RWPE2 (cell line): ENCODE measurements around the gene MAP3K13.
"Not testable (repeated sequence)": the region's sequence is repeated elsewhere in the genome, so short reads cannot be mapped to it uniquely, and the experiment has no call there.

ENCODE experiments used
- ATAC-seq: fragments of 200-7000 bp; cut with Tn5 transposase; 3 replicates; pipeline ENCODE4 v1.9.1; 2021; ENCODE audit warnings: low read depth
- DNase-seq: peaks from one replicate; pipeline ENCODE4 v3.0.0-alpha.2; 2020; ENCODE audit warnings: low spot score
- H3K27ac ChIP-seq: fragments of 450-650 bp; 2 replicates; pipeline ENCODE4 v1.5.1; 2017; ENCODE audit warnings: mild to moderate bottlenecking; ENCODE audit not compliant: poor library complexity, severe bottlenecking
- H3K27me3 ChIP-seq: fragments of 250-450 bp; sonication (Bioruptor Pico); 2 replicates; pipeline ENCODE4 v1.5.1; 2021; ENCODE audit warnings: mild to moderate bottlenecking, moderate library complexity; ENCODE audit not compliant: insufficient read depth, poor library complexity, severe bottlenecking
- H3K36me3 ChIP-seq: fragments of 250-450 bp; sonication (Bioruptor Pico); 2 replicates; pipeline ENCODE4 v1.5.1; 2020; ENCODE audit warnings: low read depth, mild to moderate bottlenecking, moderate library complexity
- H3K4me1 ChIP-seq: fragments of 250-450 bp; sonication (Bioruptor Pico); 2 replicates; pipeline ENCODE4 v1.5.1; 2021; ENCODE audit warnings: mild to moderate bottlenecking, moderate library complexity; ENCODE audit not compliant: insufficient read depth, poor library complexity, severe bottlenecking
- H3K4me3 ChIP-seq: fragments of 250-450 bp; sonication (Bioruptor Pico); 2 replicates; pipeline ENCODE4 v1.5.1; 2021; ENCODE audit warnings: mild to moderate bottlenecking, moderate library complexity; ENCODE audit not compliant: severe bottlenecking
- H3K9me3 ChIP-seq: fragments of 250-450 bp; sonication (Bioruptor Pico); 2 replicates; pipeline ENCODE4 v1.5.1; 2021; ENCODE audit warnings: mild to moderate bottlenecking, moderate library complexity; ENCODE audit not compliant: severe bottlenecking
- CTCF ChIP-seq: fragments of 450-650 bp; IDR thresholded peaks from one replicate; pipeline ENCODE4 v1.5.1; 2017; ENCODE audit warnings: mild to moderate bottlenecking, moderate library complexity; ENCODE audit not compliant: poor library complexity, severe bottlenecking

The MAP3K13 gene

GRCh38 chr3:185409957-185410356 is 47.0 kb downstream of the MAP3K13 start:
- Histone ChIP-seq H3K27me3 (no peaks in the 10 kb centered on the region), H3K36me3 (no peaks in the 10 kb centered on the region), H3K9me3 (no peaks in the 10 kb centered on the region), H3K4me3 (no peak overlapping the region), H3K27ac (no peak overlapping the region), H3K4me1 (peaks cover 9% of the 10 kb centered on the region)
- no peak for DNase-seq
- no peak for ATAC-seq
- TF ChIP-seq CTCF: no peak

GRCh38 chr3:185411133-185411532 is 48.2 kb downstream of the MAP3K13 start:
- peak; percentile 60; the same call in 2 of the 3 replicates for ATAC-seq
- no peak for TF ChIP-seq CTCF
- no peaks in the 10 kb centered on the region for H3K9me3 ChIP-seq
- H3K27ac ChIP-seq: peak overlapping the region; percentile 3
- H3K4me1 ChIP-seq: peaks cover 9% of the 10 kb centered on the region
- H3K27me3 ChIP-seq: no peaks in the 10 kb centered on the region
- DNase-seq: no peak
- no peaks in the 10 kb centered on the region for H3K36me3 ChIP-seq
- no peak overlapping the region for H3K4me3 ChIP-seq

GRCh38 chr3:185416513-185416912 is 53.6 kb downstream of the MAP3K13 start:
- DNase-seq: no peak

GRCh38 chr3:185418561-185418977 is 55.6 kb downstream of the MAP3K13 start:
- not testable (repeated sequence) for ATAC-seq, H3K27ac ChIP-seq, H3K27me3 ChIP-seq, H3K36me3 ChIP-seq, DNase-seq, H3K9me3 ChIP-seq, H3K4me1 ChIP-seq, H3K4me3 ChIP-seq

More at GRCh38 chr3:185416513-185416912, 53.6 kb downstream of the MAP3K13 start:
- no peak for ATAC-seq
- TF ChIP-seq CTCF: no peak
- Histone ChIP-seq H3K4me3 (no peak overlapping the region), H3K27ac (no peak overlapping the region), H3K4me1 (no peaks in the 10 kb centered on the region), H3K9me3 (no peaks in the 10 kb centered on the region), H3K27me3 (no peaks in the 10 kb centered on the region), H3K36me3 (no peaks in the 10 kb centered on the region)

- H3K9me3 ChIP-seq: no peaks in the 10 kb centered on the region
- H3K27me3 ChIP-seq: no peaks in the 10 kb centered on the region
- H3K4me3 ChIP-seq: no peak overlapping the region
- H3K27ac ChIP-seq: no peak overlapping the region
- DNase-seq: no peak
- TF ChIP-seq CTCF: no peak
- H3K36me3 ChIP-seq: no peaks in the 10 kb centered on the region
- H3K4me1 ChIP-seq: peaks cover 5% of the 10 kb centered on the region
- peak; percentile 23; the same call in 2 of the 3 replicates for ATAC-seq
These were observed 57.8 kb downstream of the MAP3K13 start for GRCh38 chr3:185420762-185421161.
